ENCODE measurements around the gene VAV1. TPM values are rescaled to one million over a fixed set of nuclear protein-coding genes. Genes with fewer than 3 reads are reported as not detected.

Gene VAV1
- total and polyA plus RNA-seq, 9 of the 15 experiments (the other 6 are each of a cell fraction or from before 2014, with no cell fraction given): 0.46 to 20.1 (median 11.1) TPM

DNA sequence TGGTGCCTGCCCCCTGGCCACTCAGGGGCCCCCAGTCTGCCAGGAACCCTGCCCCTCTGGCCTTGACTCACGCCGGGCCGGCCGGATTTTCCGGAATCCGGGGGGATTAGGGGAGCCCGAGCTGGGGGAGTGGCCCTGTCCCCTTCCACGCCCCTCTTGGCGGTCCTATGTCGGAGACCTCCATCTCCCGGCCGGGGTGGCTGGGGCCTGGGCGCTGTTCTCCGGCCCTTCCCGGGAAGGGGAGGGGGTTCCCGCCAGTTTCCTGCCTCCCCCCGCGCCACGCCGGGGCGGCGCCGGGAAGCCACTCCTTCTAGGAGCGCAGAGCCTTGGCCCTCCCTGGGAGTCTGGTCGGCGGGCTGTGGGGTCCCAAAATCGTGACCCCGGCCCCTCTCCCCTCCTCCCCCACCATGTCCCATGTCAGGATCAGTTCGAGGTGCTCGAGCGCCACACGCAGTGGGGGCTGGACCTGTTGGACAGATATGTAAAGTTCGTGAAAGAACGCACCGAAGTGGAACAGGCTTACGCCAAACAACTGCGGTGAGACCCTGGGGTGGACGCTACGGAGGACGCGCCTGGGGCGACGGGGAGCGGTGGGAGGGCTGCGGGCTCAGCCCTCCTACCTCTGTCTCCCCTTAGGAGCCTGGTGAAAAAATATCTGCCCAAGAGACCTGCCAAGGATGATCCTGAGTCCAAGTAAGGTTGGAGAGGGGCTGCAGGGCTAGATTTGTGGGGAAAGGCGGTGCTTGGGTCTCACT is 31.7 kb upstream of the VAV1 start (continued):
- TF ChIP-seq CLOCK (CRISPR knock-in tag; IDR thresholded peaks at IDR 0.05; ENCODE audit: borderline replicate concordance) (no peak), NFXL1 (CRISPR knock-in tag; IDR thresholded peaks at IDR 0.05) (no peak), SOX6 (IDR thresholded peaks at IDR 0.05) (no peak), ZBTB7A (IDR thresholded peaks at IDR 0.05; ENCODE audit: borderline replicate concordance, control insufficient read depth, low read depth, low read length) (peak; percentile 16), SETDB1 (IDR thresholded peaks at IDR 0.05; ENCODE audit: low read length) (no peak), BRF1 (IDR thresholded peaks at IDR 0.05; ENCODE audit: borderline replicate concordance, extremely low read depth, insufficient read length) (no peak), MEF2D (tag; conservative IDR thresholded peaks at IDR 0.05; ENCODE audit: low read depth) (no peak), ZNF398 (CRISPR knock-in tag; IDR thresholded peaks at IDR 0.05) (no peak), GABPB2 (CRISPR knock-in tag; conservative IDR thresholded peaks at IDR 0.05) (no peak), ZNF12 (CRISPR knock-in tag; IDR thresholded peaks at IDR 0.05) (no peak), ZNF41 (CRISPR knock-in tag; conservative IDR thresholded peaks at IDR 0.05) (no peak), TAF1 (IDR thresholded peaks at IDR 0.05; ENCODE audit: control insufficient read depth, extremely low read depth, insufficient read depth, low read length, severe bottlenecking) (no peak), ZNF444 (CRISPR knock-in tag; IDR thresholded peaks at IDR 0.05) (no peak), GTF2A2 (tag; IDR thresholded peaks at IDR 0.05) (no peak), ZZZ3 (IDR thresholded peaks at IDR 0.05) (no peak), NFIC (IDR thresholded peaks at IDR 0.05) (no peak), BCOR (IDR thresholded peaks at IDR 0.05) (no peak), EGR1 (conservative IDR thresholded peaks at IDR 0.05) (no peak), NFIX (CRISPR knock-in tag; IDR thresholded peaks at IDR 0.05; ENCODE audit: low read depth) (no peak), PREB (CRISPR knock-in tag; IDR thresholded peaks at IDR 0.05) (no peak), ZNF780A (CRISPR knock-in tag; IDR thresholded peaks at IDR 0.05) (no peak), ZNF79 (CRISPR knock-in tag; IDR thresholded peaks at IDR 0.05; ENCODE audit: low read depth) (no peak)
- TF ChIP-seq, protein P1, sequence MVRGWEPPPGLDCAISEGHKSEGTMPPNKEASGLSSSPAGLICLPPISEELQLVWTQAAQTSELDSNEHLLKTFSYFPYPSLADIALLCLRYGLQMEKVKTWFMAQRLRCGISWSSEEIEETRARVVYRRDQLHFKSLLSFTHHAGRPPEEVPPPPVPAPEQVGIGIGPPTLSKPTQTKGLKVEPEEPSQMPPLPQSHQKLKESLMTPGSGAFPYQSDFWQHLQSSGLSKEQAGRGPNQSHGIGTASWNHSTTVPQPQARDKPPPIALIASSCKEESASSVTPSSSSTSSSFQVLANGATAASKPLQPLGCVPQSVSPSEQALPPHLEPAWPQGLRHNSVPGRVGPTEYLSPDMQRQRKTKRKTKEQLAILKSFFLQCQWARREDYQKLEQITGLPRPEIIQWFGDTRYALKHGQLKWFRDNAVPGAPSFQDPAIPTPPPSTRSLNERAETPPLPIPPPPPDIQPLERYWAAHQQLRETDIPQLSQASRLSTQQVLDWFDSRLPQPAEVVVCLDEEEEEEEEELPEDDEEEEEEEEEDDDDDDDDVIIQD (CRISPR knock-in tag; IDR thresholded peaks at IDR 0.05): no peak

Measured in K562 (cell line).